Colonic mucosa (tissue), 4 donors: ENCODE data around the gene DACH1. TPM values are rescaled to one million over a fixed set of nuclear protein-coding genes. Genes with fewer than 3 reads are reported as not detected.

ENCODE experiments used
- DNase-seq: peaks from one replicate; pipeline ENCODE4 v3.0.0-alpha.2; 2020
- H3K27ac ChIP-seq: fragments of 200-600 bp; one replicate; pipeline ENCODE4 v1.8.0; 2021
- H3K27me3 ChIP-seq: fragments of 200-600 bp; one replicate; pipeline ENCODE4 v1.8.0; 2021
- H3K36me3 ChIP-seq: fragments of 200-600 bp; one replicate; pipeline ENCODE4 v1.8.0; 2021
- H3K4me1 ChIP-seq: fragments of 200-600 bp; one replicate; pipeline ENCODE4 v1.8.0; 2021; ENCODE audit warnings: mild to moderate bottlenecking
- H3K4me3 ChIP-seq: fragments of 200-600 bp; one replicate; pipeline ENCODE4 v1.8.0; 2021
- H3K9ac ChIP-seq, 2 donors: one replicate each; pipeline ENCODE4 v1.7.0; 2013; ENCODE audit warnings: control low read depth in 2 of 2, low read depth in 2 of 2, low read length in 2 of 2
- H3K9me3 ChIP-seq: fragments of 200-600 bp; one replicate; pipeline ENCODE4 v1.8.0; 2021
- CTCF ChIP-seq: fragments of 200-600 bp; IDR thresholded peaks from one replicate; pipeline ENCODE4 v1.8.0; 2022; ENCODE audit warnings: antibody characterized with exemption, mild to moderate bottlenecking
- intact Hi-C: fragments of 100-400 bp; cut with DNase I; formaldehyde crosslinking; loops from one replicate; pipeline ENCODE4 v1.14.1; 2022
- total RNA-seq, 2 donors: library from RNA; stranded (reverse); fragmentation: NEBNext Ultra II Directional in 1 of 2; extraction: Animal tissue kit (Norgen Biotek cat#: 25700) in 1 of 2; gene quantifications; one replicate each; pipeline ENCODE4 v1.2.1, GENCODE V29; 2021
- donor health status: healthy.
- donor health status: DM: no; HTN: no; CAD: no.
- donor health status: DM: no; HTN: no; CAD: no.

The DACH1 gene
- total RNA-seq, 2 donors from 2014 or later, result 3.9 to 5.2 TPM

- Histone ChIP-seq H3K9me3 (no peaks in the 10 kb centered on the region), H3K36me3 (no peaks in the 10 kb centered on the region), H3K27ac (no peak overlapping the region), H3K4me3 (no peak overlapping the region), H3K27me3 (no peaks in the 10 kb centered on the region), H3K9ac (no peak overlapping the region), H3K4me1 (no peaks in the 10 kb centered on the region)
- intact Hi-C loops, result no loop called here
- TF ChIP-seq CTCF, result no peak
- DNase-seq, result no peak
Observed at GRCh38 chr13:71590654-71591148, 276.3 kb downstream of the DACH1 start.

GRCh38 chr13:71589032-71589431, 278.0 kb downstream of the DACH1 start:
- no peaks in the 10 kb centered on the region for H3K36me3 ChIP-seq
- no peak overlapping the region for H3K27ac ChIP-seq
- H3K4me1 ChIP-seq, result no peaks in the 10 kb centered on the region
- H3K27me3 ChIP-seq, result no peaks in the 10 kb centered on the region
- no peak overlapping the region for H3K9ac ChIP-seq
- H3K4me3 ChIP-seq, result no peak overlapping the region
- no peaks in the 10 kb centered on the region for H3K9me3 ChIP-seq
- intact Hi-C loops, result no loop called here
- no peak for DNase-seq
- no peak for TF ChIP-seq CTCF

- intact Hi-C loops, result no loop called here
- no peak for DNase-seq
- H3K9ac ChIP-seq, result no peak overlapping the region
- no peaks in the 10 kb centered on the region for H3K27me3 ChIP-seq
- H3K4me1 ChIP-seq, result no peaks in the 10 kb centered on the region
- H3K4me3 ChIP-seq, result no peak overlapping the region
- no peaks in the 10 kb centered on the region for H3K36me3 ChIP-seq
- no peak overlapping the region for H3K27ac ChIP-seq
- H3K9me3 ChIP-seq, result no peaks in the 10 kb centered on the region
- no peak for TF ChIP-seq CTCF
Observed at GRCh38 chr13:71587817-71588216, 279.2 kb downstream of the DACH1 start.

GRCh38 chr13:71587193-71587592, 279.8 kb downstream of the DACH1 start:
- intact Hi-C loops, result no loop called here
- TF ChIP-seq CTCF, result no peak
- Histone ChIP-seq H3K9me3 (no peaks in the 10 kb centered on the region), H3K4me1 (no peaks in the 10 kb centered on the region), H3K27me3 (no peaks in the 10 kb centered on the region), H3K27ac (no peak overlapping the region), H3K36me3 (no peaks in the 10 kb centered on the region), H3K4me3 (no peak overlapping the region), H3K9ac (no peak overlapping the region)
- DNase-seq, result no peak

GRCh38 chr13:71583581-71583980, 283.4 kb downstream of the DACH1 start:
- Histone ChIP-seq H3K36me3 (no peaks in the 10 kb centered on the region), H3K9ac (no peak overlapping the region), H3K27ac (no peak overlapping the region), H3K4me3 (no peak overlapping the region), H3K4me1 (no peaks in the 10 kb centered on the region), H3K9me3 (no peaks in the 10 kb centered on the region), H3K27me3 (no peaks in the 10 kb centered on the region)
- intact Hi-C loops, result no loop called here
- no peak for DNase-seq
- TF ChIP-seq CTCF, result no peak

GRCh38 chr13:71580614-71581013, 286.4 kb downstream of the DACH1 start:
- Histone ChIP-seq H3K4me3 (no peak overlapping the region), H3K9me3 (no peaks in the 10 kb centered on the region), H3K4me1 (no peaks in the 10 kb centered on the region), H3K27ac (no peak overlapping the region), H3K27me3 (no peaks in the 10 kb centered on the region), H3K9ac (no peak overlapping the region), H3K36me3 (no peaks in the 10 kb centered on the region)
- no peak for TF ChIP-seq CTCF
- intact Hi-C loops, result no loop called here
- no peak for DNase-seq
